Osteoblast (primary cell): ENCODE measurements around the gene PTGDS. TPM values are rescaled to one million over a fixed set of nuclear protein-coding genes. Genes with fewer than 3 reads are reported as not detected.

ENCODE experiments used
- DNase-seq: peaks from one replicate; pipeline ENCODE4 v3.0.0; 2011; ENCODE audit warnings: low spot score, mixed read lengths; ENCODE audit not compliant: insufficient read length; ENCODE audit errors: missing footprints
- H2AFZ ChIP-seq: 2 replicates; pipeline ENCODE4 v1.6.0; 2011; ENCODE audit warnings: mild to moderate bottlenecking, low read length
- H3K27ac ChIP-seq: 2 replicates; pipeline ENCODE4 v1.5.1; 2011; ENCODE audit warnings: mild to moderate bottlenecking, low read depth, low read length, moderate library complexity
- H3K27me3 ChIP-seq: 2 replicates; pipeline ENCODE4 v1.6.0; 2012; ENCODE audit warnings: mild to moderate bottlenecking, control low read depth, inconsistent platforms, low read length, moderate library complexity; ENCODE audit not compliant: insufficient read depth
- H3K36me3 ChIP-seq: 2 replicates; pipeline ENCODE4 v1.5.1; 2011; ENCODE audit warnings: mild to moderate bottlenecking, low read length, control low read depth, moderate library complexity; ENCODE audit not compliant: insufficient read depth
- H3K4me1 ChIP-seq: 2 replicates; pipeline ENCODE4 v1.5.1; 2011; ENCODE audit warnings: mild to moderate bottlenecking, low read length, control low read depth, moderate library complexity; ENCODE audit not compliant: insufficient read depth
- H3K4me2 ChIP-seq: 2 replicates; pipeline ENCODE4 v1.6.0; 2011; ENCODE audit warnings: mild to moderate bottlenecking, low read length; ENCODE audit not compliant: insufficient read depth
- H3K4me3 ChIP-seq: fragments of 200-600 bp; sonication (generic); 3 replicates; pipeline ENCODE4 v1.5.1; 2012; ENCODE audit warnings: mild to moderate bottlenecking, low read length, inconsistent platforms; ENCODE audit not compliant: insufficient read depth
- H3K79me2 ChIP-seq: 2 replicates; pipeline ENCODE4 v1.6.0; 2012; ENCODE audit warnings: mild to moderate bottlenecking, low read length, control low read depth, inconsistent platforms; ENCODE audit not compliant: insufficient read depth
- H3K9me3 ChIP-seq: 2 replicates; pipeline ENCODE4 v1.5.1; 2011; ENCODE audit warnings: low read depth, low read length, control low read depth
- H4K20me1 ChIP-seq: 2 replicates; pipeline ENCODE4 v1.6.0; 2012; ENCODE audit warnings: mild to moderate bottlenecking, low read length, control low read depth; ENCODE audit not compliant: insufficient read depth
- CTCF ChIP-seq: IDR thresholded peaks from 2 replicates; pipeline ENCODE4 v1.5.1; 2011; ENCODE audit warnings: mild to moderate bottlenecking, low read depth, low read length, moderate library complexity; ENCODE audit errors: extremely low read depth
- total RNA-seq: library from RNA; depleted of rRNA; stranded (reverse); fragments of >200 nt; gene quantifications from 2 replicates; pipeline ENCODE4 v1.2.3, GENCODE V29; 2012

PTGDS gene
- total RNA-seq, 1 donor = 57.9 TPM

DNA sequence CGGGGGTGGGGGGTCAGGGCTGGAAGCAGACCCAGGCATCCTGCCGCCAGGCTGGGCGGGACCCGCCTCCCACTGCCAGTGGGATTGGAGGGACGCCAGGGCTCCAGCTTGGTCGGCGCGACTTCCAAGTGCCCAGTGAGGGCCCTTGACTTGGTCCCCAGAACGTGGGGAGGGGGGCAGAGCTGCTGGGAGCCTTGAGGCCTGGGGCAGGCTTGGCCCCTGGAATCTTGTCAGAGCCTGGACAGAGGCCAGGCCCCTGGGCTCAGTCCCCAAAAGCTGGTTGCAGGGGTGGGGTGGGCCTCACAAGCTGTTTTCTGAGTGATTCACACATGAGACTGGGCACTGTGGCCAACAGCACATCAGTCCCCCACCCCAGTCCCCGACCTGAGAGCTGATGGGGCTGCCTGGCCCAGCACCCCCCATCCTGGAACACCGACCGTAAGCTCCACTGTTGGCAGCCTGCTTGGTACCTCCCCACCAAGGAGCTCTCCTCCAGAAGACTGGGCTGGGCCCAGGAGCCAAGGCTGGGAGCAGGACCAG lies 18.5 kb downstream of the PTGDS start:
- Histone ChIP-seq H3K79me2 (peaks cover 10% of the 10 kb centered on the region), H3K4me3 (peak overlapping the region; percentile 27), H4K20me1 (peaks cover 2% of the 10 kb centered on the region), H3K27ac (no peak overlapping the region), H3K4me2 (peak overlapping the region; percentile 64), H3K4me1 (peaks cover 44% of the 10 kb centered on the region), H3K36me3 (no peaks in the 10 kb centered on the region), H3K9me3 (no peaks in the 10 kb centered on the region), H3K27me3 (no peaks in the 10 kb centered on the region), H2AFZ (no peak overlapping the region)
- no peak for TF ChIP-seq CTCF
- DNase-seq = peak; percentile 99

- no peak for TF ChIP-seq CTCF
- peak within 1 kb of the TSS; percentile 64 for H3K4me2 ChIP-seq
- no peaks in the 10 kb centered on the region for H3K36me3 ChIP-seq
- no peak for DNase-seq
- peak within 1 kb of the TSS; percentile 27 for H3K4me3 ChIP-seq
- H4K20me1 ChIP-seq = peaks cover 2% of the 10 kb centered on the region
- H3K9me3 ChIP-seq = no peaks in the 10 kb centered on the region
- no peak within 1 kb of the TSS for H2AFZ ChIP-seq
- peaks cover 10% of the 10 kb centered on the region for H3K79me2 ChIP-seq
- H3K27me3 ChIP-seq = no peaks in the 10 kb centered on the region
- no peak within 1 kb of the TSS for H3K27ac ChIP-seq
- peaks cover 47% of the 10 kb centered on the region for H3K4me1 ChIP-seq
Measured at GRCh38 chr9:136996361-136997292, 19.3 kb downstream of the PTGDS start, which contains the start of gene CLIC3. Gene CLIC3 (minus strand): TSS chr9:136996568. CDS start chr9:136996543, 25 bp downstream.

DNA sequence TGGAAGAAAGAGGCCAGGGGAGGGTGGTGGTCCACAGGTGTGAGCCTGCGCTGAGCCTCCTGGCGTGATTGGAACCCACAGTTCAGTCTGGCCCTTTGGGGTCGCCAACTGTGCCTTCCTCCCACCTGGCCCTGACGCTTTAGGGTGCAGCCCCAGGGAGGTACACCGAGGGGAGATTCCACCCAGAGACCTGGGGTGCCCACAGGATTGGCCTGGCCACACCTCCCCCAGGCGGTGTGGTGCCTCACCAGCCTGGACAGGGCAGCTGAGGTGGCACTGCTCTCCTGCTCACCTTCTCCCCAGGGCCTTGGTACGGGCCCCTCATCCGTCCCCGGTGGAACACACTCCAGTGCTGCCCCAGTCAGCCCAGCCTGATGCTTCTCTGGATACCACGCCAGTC lies 20.1 kb downstream of the PTGDS start:
- Histone ChIP-seq H3K27ac (no peak overlapping the region), H3K4me2 (peak overlapping the region; percentile 41), H4K20me1 (peaks cover 2% of the 10 kb centered on the region), H3K4me1 (peaks cover 47% of the 10 kb centered on the region), H3K36me3 (no peaks in the 10 kb centered on the region), H2AFZ (peak overlapping the region; percentile 54), H3K27me3 (no peaks in the 10 kb centered on the region), H3K4me3 (no peak overlapping the region), H3K79me2 (peaks cover 10% of the 10 kb centered on the region), H3K9me3 (no peaks in the 10 kb centered on the region)
- TF ChIP-seq CTCF = no peak
- no peak for DNase-seq

DNA sequence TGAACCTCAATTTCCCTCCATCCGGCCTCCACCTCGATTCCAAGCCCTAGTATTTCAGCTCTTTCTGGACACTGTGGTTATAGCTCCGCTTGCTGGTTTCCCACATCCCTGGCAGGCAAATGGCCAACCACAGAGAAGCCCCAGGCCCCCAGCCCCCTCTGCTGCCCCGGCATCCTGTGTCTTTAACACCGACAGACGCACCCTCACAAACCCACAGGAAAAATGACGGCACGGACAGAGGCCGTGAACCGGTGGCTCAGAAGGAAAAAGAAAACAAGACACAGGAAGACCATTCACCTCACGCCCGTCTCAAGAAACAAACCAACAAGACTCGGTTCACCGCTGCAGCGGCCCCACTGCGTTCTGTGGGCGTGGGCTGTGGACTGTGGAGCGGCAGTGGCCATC lies 20.5 kb downstream of the PTGDS start:
- Histone ChIP-seq H3K9me3 (no peaks in the 10 kb centered on the region), H3K79me2 (peaks cover 8% of the 10 kb centered on the region), H3K4me1 (peaks cover 45% of the 10 kb centered on the region), H3K27ac (no peak overlapping the region), H4K20me1 (peaks cover under 1% of the 10 kb centered on the region), H3K36me3 (no peaks in the 10 kb centered on the region), H3K4me3 (no peak overlapping the region), H3K4me2 (peak overlapping the region; percentile 41), H2AFZ (peak overlapping the region; percentile 54), H3K27me3 (no peaks in the 10 kb centered on the region)
- peak; percentile 19 for TF ChIP-seq CTCF
- peak; percentile 95 for DNase-seq
